Transverse colon (tissue), 4 donors: Measurements from ENCODE around the gene ASB10.

Experiments used
- EP300 ChIP-seq: sonication (generic); formaldehyde crosslinking; IDR thresholded peaks from one replicate; pipeline ENCODE4 v1.6.1; 2017; ENCODE audit warnings: antibody characterized with exemption, low read depth
- POLR2A ChIP-seq: fragments of 450-650 bp; IDR thresholded peaks from one replicate; pipeline ENCODE4 v1.6.1; 2016; ENCODE audit warnings: antibody characterized with exemption, mild to moderate bottlenecking, moderate library complexity
- POLR2AphosphoS5 ChIP-seq, 3 donors: sonication (generic); formaldehyde crosslinking; IDR thresholded peaks; one replicate each; pipeline ENCODE4 v1.6.1; 2016; ENCODE audit warnings: antibody characterized with exemption in 3 of 3
- TF ChIP-seq, protein P1 (sequence below), 5 experiments: fragments of 200-600 bp in 3 of 5; fragments of 450-650 bp in 2 of 5; sonication (generic) in 3 of 5; IDR thresholded peaks; 1 replicate in 2 of 5; 2 replicates in 3 of 5; pipeline ENCODE4 v1.5.1; 2016 to 2017; ENCODE audit warnings: antibody characterized with exemption in 5 of 5, inconsistent platforms in 3 of 5, mild to moderate bottlenecking in 2 of 5, moderate library complexity in 1 of 5

DNA sequence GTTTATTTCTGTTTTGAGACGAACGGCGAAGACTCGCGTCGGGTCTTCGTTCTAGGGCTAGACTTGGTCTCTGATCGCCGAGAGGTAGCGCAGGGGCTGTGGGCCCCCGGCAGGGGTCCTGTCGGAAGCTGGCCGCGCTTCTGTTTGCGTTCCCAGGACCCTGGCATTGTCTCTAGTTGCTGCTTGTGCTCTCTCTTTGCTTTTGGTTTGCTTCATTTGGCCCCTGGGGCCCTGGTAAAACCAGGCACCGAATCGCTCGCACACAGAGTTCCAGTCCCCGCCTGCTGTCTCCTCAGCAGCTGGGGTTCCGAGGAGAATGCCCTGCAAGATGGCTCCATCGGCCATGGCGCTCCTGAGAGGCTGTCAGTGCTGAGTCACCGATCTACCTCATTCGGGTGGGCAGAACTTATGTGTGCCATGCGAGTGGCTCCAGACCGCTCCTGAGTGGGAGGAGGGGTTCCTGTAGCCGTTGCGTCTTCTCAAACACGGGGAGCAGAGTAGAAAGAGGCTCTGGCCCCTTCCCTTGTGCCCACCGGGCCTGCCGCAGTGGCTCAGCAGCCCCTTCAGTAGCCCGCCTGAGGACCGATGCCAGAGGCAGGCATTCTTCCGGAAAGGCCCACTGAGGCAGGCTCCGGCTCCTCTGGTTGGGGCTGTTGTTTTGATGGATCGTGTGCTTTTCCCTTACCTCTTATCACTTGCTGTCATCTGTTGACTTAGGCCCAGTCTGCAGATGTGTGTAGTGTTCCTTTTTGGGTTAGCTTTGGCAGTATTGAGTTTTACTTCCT is 46.1 kb upstream of the ASB10 start:
- TF ChIP-seq, protein P1, sequence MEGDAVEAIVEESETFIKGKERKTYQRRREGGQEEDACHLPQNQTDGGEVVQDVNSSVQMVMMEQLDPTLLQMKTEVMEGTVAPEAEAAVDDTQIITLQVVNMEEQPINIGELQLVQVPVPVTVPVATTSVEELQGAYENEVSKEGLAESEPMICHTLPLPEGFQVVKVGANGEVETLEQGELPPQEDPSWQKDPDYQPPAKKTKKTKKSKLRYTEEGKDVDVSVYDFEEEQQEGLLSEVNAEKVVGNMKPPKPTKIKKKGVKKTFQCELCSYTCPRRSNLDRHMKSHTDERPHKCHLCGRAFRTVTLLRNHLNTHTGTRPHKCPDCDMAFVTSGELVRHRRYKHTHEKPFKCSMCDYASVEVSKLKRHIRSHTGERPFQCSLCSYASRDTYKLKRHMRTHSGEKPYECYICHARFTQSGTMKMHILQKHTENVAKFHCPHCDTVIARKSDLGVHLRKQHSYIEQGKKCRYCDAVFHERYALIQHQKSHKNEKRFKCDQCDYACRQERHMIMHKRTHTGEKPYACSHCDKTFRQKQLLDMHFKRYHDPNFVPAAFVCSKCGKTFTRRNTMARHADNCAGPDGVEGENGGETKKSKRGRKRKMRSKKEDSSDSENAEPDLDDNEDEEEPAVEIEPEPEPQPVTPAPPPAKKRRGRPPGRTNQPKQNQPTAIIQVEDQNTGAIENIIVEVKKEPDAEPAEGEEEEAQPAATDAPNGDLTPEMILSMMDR (IDR thresholded peaks at IDR 0.05) = no peak
- TF ChIP-seq POLR2A (no peak), EP300 (no peak), POLR2AphosphoS5 (IDR thresholded peaks at IDR 0.05) (no peak)
